ENCODE results near the gene PRR20A. TPM values are rescaled to one million over a fixed set of nuclear protein-coding genes. Genes with fewer than 3 reads are reported as not detected.

PRR20A gene
- not detected in 2 replicates for total RNA-seq

GRCh38 chr13:57140235-57140968 lies at the start of gene PRR20A:
PRR20A (plus strand) TSS chr13:57140918; CDS start chr13:57141305, 387 bp downstream.

GRCh38 chr13:57147188-57147587 lies 6.5 kb downstream of the PRR20A start, which contains the start of gene PRR20B:
PRR20B (plus strand) TSS chr13:57147488; CDS start chr13:57147875, 387 bp downstream.

GRCh38 chr13:57153761-57154160 lies 13.0 kb downstream of the PRR20A start, which contains the start of gene PRR20C:
PRR20C (plus strand) TSS chr13:57154061; CDS start chr13:57154448, 387 bp downstream.

GRCh38 chr13:57160332-57160731 lies 19.6 kb downstream of the PRR20A start, which contains the start of gene PRR20D:
PRR20D (plus strand) TSS chr13:57160632; CDS start chr13:57161019, 387 bp downstream.

GRCh38 chr13:57166897-57167296 lies 26.2 kb downstream of the PRR20A start, which contains the start of gene PRR20E:
PRR20E (plus strand) TSS chr13:57167197; CDS start chr13:57167584, 387 bp downstream.

Small RNA genes lying within 50 kb of the gene (small RNA-seq; reads per million reads assigned to genes)
- not detected for gene PRR20FP (ENCODE audit: low replicate concordance)

Other genes with a start within 250 kb of the PRR20A start
- gene PRR20B, start 6.6 kb downstream of the PRR20A start, total RNA-seq = not detected in 2 replicates
- gene PRR20C, start 13.1 kb downstream of the PRR20A start, total RNA-seq = not detected in 2 replicates
- not detected in 2 replicates for gene PRR20D, start 19.7 kb downstream of the PRR20A start, total RNA-seq
- gene PRR20E, start 26.3 kb downstream of the PRR20A start, total RNA-seq = not detected in 2 replicates